Activated CD4-positive, alpha-beta memory T cell treated with anti-CD3 and anti-CD28 coated beads, Interleukin-2, amount 10 ng/mL, durations not matched to agents 7 days and 5 days (primary cell): ENCODE results near the gene OSBPL1A. TPM values are rescaled to one million over a fixed set of nuclear protein-coding genes. Genes with fewer than 3 reads are reported as not detected.

ENCODE experiments used
- CTCF ChIA-PET: fragments of 350-600 bp; sonication (Branson Sonifier 250); formaldehyde crosslinking; loops from one replicate; lab custom pipeline; 2021; ENCODE audit warnings: antibody characterized with exemption, inconsistent platforms; lab: Charles Lee
- POLR2A ChIA-PET: fragments of 350-600 bp; sonication (Branson Sonifier 250); formaldehyde crosslinking; loops from one replicate; lab custom pipeline; 2021; ENCODE audit warnings: antibody characterized with exemption; lab: Charles Lee
- DNase-seq: peaks from one replicate; pipeline ENCODE4 v3.0.0-alpha.2; 2020
- H3K27ac Mint-ChIP-seq: one replicate; pipeline ENCODE4 v1.8.0; 2021; ENCODE audit warnings: mild to moderate bottlenecking, mixed read lengths
- H3K27me3 Mint-ChIP-seq: one replicate; pipeline ENCODE4 v1.8.0; 2021; ENCODE audit warnings: mixed read lengths
- H3K36me3 Mint-ChIP-seq: one replicate; pipeline ENCODE4 v1.8.0; 2021; ENCODE audit warnings: low read depth, mixed read lengths
- H3K4me1 Mint-ChIP-seq: one replicate; pipeline ENCODE4 v1.8.0; 2021; ENCODE audit warnings: mixed read lengths
- H3K4me3 Mint-ChIP-seq: one replicate; pipeline ENCODE4 v1.8.0; 2021; ENCODE audit warnings: mild to moderate bottlenecking, mixed read lengths
- H3K9me3 Mint-ChIP-seq: one replicate; pipeline ENCODE4 v1.8.0; 2021; ENCODE audit warnings: mixed read lengths
- total RNA-seq, 2 experiments: library from RNA; stranded (reverse); gene quantifications; one replicate each; pipeline ENCODE4 v1.2.3, GENCODE V29; 2021

The OSBPL1A gene
- total RNA-seq, 2 experiments from 2014 or later = 0.53 to 0.93 TPM

GRCh38 chr18:24220318-24220688, 177.3 kb downstream of the OSBPL1A start:
- H3K36me3 Mint-ChIP-seq = no peaks in the 10 kb centered on the region
- ChIA-PET POLR2A (no interaction called here), CTCF (no interaction called here)
- DNase-seq = no peak
- H3K4me1 Mint-ChIP-seq = no peaks in the 10 kb centered on the region
- no peak overlapping the region for H3K4me3 Mint-ChIP-seq
- H3K27ac Mint-ChIP-seq = no peak overlapping the region
- H3K27me3 Mint-ChIP-seq = peaks cover 19% of the 10 kb centered on the region
- H3K9me3 Mint-ChIP-seq = no peaks in the 10 kb centered on the region

DNA sequence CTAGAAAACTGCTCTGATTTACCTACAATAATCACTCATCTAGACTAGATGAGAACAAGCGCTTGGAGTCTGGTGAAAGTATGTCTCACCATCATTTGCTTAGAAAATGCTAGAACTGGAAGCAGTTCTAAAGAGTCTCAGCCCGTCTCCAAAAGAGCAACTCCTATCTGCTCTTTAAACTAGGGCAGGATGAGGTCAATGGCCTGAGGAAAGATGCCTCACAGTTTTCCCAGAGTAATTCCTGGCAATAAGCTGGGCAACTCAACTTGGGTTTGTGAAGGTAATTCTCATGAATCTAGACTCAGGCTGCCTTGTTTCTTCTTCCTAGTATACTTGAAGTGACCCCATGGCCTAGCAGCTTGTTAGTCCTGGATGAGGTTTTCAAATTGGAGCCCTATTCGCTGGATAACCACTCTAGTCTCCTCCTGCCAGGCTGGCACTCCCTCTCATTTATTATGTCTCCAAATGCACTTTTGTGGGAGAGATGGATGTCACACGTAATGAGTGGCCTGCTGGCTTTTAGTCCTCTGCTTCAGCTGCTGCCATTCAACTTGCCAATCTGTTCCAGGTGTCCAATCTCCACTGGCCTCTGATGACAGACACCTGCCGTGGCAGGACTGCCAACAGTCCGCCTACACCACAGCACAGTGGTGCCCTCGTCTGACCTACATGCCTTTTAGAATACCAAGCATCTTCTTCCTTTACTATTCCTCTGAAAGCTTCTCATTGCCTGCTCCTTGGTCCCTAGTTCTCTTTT, 177.9 kb downstream of the OSBPL1A start:
- CTCF ChIA-PET = no interaction called here
- H3K36me3 Mint-ChIP-seq = no peaks in the 10 kb centered on the region
- POLR2A ChIA-PET = no interaction called here

GRCh38 chr18:24214913-24215312, 182.7 kb downstream of the OSBPL1A start:
- H3K27ac Mint-ChIP-seq = no peak overlapping the region
- peaks cover 12% of the 10 kb centered on the region for H3K27me3 Mint-ChIP-seq
- POLR2A ChIA-PET = no interaction called here
- no peak overlapping the region for H3K4me3 Mint-ChIP-seq
- no peak for DNase-seq
- CTCF ChIA-PET = no interaction called here
- H3K9me3 Mint-ChIP-seq = no peaks in the 10 kb centered on the region
- H3K36me3 Mint-ChIP-seq = no peaks in the 10 kb centered on the region
- no peaks in the 10 kb centered on the region for H3K4me1 Mint-ChIP-seq

More for the DNA sequence above, 177.9 kb downstream of the OSBPL1A start:
- no peaks in the 10 kb centered on the region for H3K9me3 Mint-ChIP-seq
- no peak overlapping the region for H3K4me3 Mint-ChIP-seq
- H3K27ac Mint-ChIP-seq = no peak overlapping the region
- no peak for DNase-seq
- H3K4me1 Mint-ChIP-seq = no peaks in the 10 kb centered on the region
- H3K27me3 Mint-ChIP-seq = peaks cover 19% of the 10 kb centered on the region

DNA sequence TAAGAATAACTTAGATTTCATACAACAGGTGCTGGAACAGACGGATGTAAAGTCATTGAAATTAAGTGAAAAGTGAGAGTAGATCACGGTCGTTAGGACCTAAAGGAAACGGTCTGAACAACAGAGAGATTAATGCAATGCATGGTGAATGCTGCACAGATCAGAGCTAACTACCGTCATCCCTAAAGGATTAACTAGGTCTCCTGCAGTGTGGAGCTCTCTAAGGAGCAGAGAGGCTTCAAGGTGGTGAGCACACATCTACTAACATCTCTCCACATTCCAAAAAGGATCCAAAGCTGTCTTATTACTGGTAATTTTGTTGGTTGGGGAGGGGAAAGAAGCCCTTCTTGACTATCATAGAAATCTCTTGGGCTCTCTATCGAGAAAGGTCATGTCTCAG, 183.5 kb downstream of the OSBPL1A start:
- Mint-ChIP-seq H3K4me1 (no peaks in the 10 kb centered on the region), H3K4me3 (no peak overlapping the region), H3K36me3 (no peaks in the 10 kb centered on the region), H3K27me3 (peaks cover 16% of the 10 kb centered on the region), H3K27ac (no peak overlapping the region), H3K9me3 (no peaks in the 10 kb centered on the region)
- POLR2A ChIA-PET = no interaction called here
- no peak for DNase-seq
- CTCF ChIA-PET = no interaction called here

- H3K4me3 Mint-ChIP-seq = no peak overlapping the region
- H3K9me3 Mint-ChIP-seq = no peaks in the 10 kb centered on the region
- POLR2A ChIA-PET = no interaction called here
- no peaks in the 10 kb centered on the region for H3K36me3 Mint-ChIP-seq
- no peak overlapping the region for H3K27ac Mint-ChIP-seq
- CTCF ChIA-PET = no interaction called here
- peaks cover 17% of the 10 kb centered on the region for H3K27me3 Mint-ChIP-seq
- no peak for DNase-seq
- no peaks in the 10 kb centered on the region for H3K4me1 Mint-ChIP-seq
Observed at GRCh38 chr18:24212939-24213338, 184.7 kb downstream of the OSBPL1A start.

DNA sequence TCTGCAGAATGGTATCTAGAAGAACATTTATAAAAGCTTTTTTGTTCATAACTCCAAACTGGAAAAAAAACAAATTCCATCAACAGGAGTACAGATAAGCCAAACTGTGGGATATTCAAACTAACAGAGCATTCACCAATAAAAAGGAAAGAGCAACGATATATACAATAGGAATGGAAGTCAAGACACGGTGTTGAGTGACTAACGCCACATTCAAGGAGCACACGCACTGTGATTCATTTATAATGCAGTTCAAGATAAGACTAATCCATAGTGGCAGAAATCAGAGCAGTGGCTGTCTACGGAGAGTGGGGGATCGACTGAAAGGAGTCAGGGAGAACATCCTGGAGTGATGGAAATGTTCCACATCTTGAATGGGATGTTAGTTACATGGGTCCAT, 188.1 kb downstream of the OSBPL1A start:
- no peak overlapping the region for H3K27ac Mint-ChIP-seq
- H3K36me3 Mint-ChIP-seq = no peaks in the 10 kb centered on the region
- DNase-seq = no peak
- no peak overlapping the region for H3K4me3 Mint-ChIP-seq
- CTCF ChIA-PET = no interaction called here
- POLR2A ChIA-PET = no interaction called here
- no peaks in the 10 kb centered on the region for H3K4me1 Mint-ChIP-seq
- H3K9me3 Mint-ChIP-seq = no peaks in the 10 kb centered on the region
- peaks cover 7% of the 10 kb centered on the region for H3K27me3 Mint-ChIP-seq

DNA sequence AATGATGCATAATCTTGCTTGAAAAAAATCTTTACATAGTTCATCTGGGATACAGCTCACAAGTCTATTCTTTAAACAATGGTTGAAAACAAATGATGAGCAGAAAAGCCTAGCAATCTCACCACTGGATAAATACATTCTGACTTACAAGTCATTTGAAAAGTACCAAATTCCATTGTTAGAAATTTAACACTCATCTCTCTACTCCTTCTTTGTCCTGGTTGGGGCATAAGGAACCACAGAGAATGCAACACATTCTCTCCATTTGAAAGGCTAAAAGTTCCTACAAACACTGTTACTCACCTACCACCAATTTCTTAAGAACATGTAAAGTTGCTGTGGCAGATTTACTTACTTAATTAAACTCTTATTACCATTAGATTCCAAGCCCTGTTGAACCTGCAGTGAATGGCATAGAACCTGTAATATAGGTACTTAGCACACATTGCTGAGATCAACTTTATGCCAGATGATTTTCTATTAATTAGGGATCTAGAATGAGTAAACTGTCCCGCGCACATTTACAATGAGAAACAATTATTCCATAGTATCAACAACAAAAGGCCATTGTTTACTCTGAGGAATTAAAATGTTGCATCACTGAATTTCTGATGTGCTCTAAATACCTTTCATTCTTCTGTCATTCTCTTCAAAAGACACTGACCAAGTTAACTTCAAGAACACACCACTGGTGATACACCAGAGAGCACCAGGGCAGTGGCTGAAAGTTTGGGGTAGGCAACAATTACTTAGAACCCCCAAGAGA, 189.2 kb downstream of the OSBPL1A start:
- Mint-ChIP-seq H3K27me3 (peaks cover 7% of the 10 kb centered on the region), H3K4me3 (no peak overlapping the region), H3K9me3 (no peaks in the 10 kb centered on the region), H3K4me1 (no peaks in the 10 kb centered on the region), H3K27ac (no peak overlapping the region), H3K36me3 (no peaks in the 10 kb centered on the region)
- POLR2A ChIA-PET = no interaction called here
- DNase-seq = no peak
- CTCF ChIA-PET = no interaction called here

DNA sequence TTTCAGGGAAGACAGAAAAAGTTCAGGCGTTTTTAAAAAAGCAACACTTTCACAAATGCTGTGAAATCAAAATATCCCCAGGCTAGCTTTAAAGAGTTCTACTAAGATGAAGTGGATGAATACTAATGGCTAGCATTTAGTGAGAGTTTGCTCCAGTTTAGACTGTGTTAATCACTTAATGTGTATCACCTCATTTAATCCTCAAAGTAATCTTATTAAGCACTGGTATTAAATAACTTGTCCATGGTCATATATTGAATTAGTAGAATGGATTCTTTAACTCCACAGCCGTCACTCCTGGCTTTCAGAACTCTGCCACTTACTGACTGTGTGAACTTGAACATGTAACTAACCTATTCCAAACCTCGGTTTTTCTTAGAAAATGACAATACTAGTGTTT, 192.7 kb downstream of the OSBPL1A start:
- ChIA-PET CTCF (no interaction called here), POLR2A (no interaction called here)
- Mint-ChIP-seq H3K4me1 (no peaks in the 10 kb centered on the region), H3K27ac (no peak overlapping the region), H3K36me3 (no peaks in the 10 kb centered on the region), H3K4me3 (no peak overlapping the region), H3K27me3 (peaks cover 14% of the 10 kb centered on the region), H3K9me3 (no peaks in the 10 kb centered on the region)
- no peak for DNase-seq

- H3K36me3 Mint-ChIP-seq = no peaks in the 10 kb centered on the region
- CTCF ChIA-PET = interaction anchor here (1.3 kb wide), 1 partner anchor 24 kb away, joined by 3 read pairs; no protein-coding TSS in a partner anchor
- no peak overlapping the region for H3K4me3 Mint-ChIP-seq
- no peak for DNase-seq
- POLR2A ChIA-PET = no interaction called here
- peaks cover 9% of the 10 kb centered on the region for H3K27me3 Mint-ChIP-seq
- no peak overlapping the region for H3K27ac Mint-ChIP-seq
- no peaks in the 10 kb centered on the region for H3K9me3 Mint-ChIP-seq
- no peaks in the 10 kb centered on the region for H3K4me1 Mint-ChIP-seq
Observed at GRCh38 chr18:24201699-24202687, 195.6 kb downstream of the OSBPL1A start.

DNA sequence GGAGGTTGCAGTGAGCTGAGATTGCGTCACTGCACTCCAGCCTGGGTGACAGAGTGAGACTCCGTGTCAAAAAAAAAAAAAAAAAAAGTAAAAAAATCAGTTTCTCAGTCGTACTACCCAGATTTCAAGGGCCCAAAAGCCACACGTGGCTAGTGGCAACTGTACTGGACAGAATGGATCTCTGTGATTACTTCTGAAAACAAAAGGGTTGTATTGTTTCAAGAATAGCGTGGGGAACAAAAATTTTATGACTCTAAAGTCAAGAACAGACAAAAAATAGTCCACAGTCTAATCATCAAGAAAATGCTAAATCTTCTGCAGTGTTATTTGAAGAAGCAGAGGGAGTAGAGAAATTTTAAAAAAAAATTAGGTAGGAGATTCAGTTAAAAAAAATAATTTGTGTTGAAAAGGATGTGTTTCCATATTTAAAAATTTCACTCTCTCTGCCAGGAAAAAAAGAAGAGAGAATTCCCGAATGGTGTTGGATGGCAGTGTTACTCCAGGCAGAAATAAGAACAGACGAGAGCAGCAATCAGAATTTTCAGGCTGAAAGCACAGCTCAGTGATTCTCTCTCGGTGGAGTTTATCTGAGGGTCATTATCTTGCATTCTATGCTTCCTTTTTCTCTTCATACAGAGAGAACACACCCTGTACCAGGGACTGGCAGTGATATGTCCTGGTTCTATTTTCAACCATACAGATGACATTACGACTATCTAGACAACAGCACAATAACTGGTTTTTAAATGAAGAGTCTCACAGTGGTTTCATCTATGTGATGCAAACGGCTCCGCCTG, 196.9 kb downstream of the OSBPL1A start:
- Mint-ChIP-seq H3K27ac (no peak overlapping the region), H3K4me1 (no peaks in the 10 kb centered on the region), H3K27me3 (peaks cover 7% of the 10 kb centered on the region), H3K36me3 (no peaks in the 10 kb centered on the region), H3K4me3 (no peak overlapping the region), H3K9me3 (no peaks in the 10 kb centered on the region)
- no peak for DNase-seq
- POLR2A ChIA-PET = no interaction called here
- CTCF ChIA-PET = no interaction called here

GRCh38 chr18:24199372-24199962, 198.2 kb downstream of the OSBPL1A start:
- Mint-ChIP-seq H3K4me1 (no peaks in the 10 kb centered on the region), H3K4me3 (no peak overlapping the region), H3K36me3 (no peaks in the 10 kb centered on the region), H3K27me3 (peaks cover 9% of the 10 kb centered on the region), H3K27ac (no peak overlapping the region), H3K9me3 (no peaks in the 10 kb centered on the region)
- no peak for DNase-seq
- CTCF ChIA-PET = no interaction called here
- POLR2A ChIA-PET = no interaction called here

DNA sequence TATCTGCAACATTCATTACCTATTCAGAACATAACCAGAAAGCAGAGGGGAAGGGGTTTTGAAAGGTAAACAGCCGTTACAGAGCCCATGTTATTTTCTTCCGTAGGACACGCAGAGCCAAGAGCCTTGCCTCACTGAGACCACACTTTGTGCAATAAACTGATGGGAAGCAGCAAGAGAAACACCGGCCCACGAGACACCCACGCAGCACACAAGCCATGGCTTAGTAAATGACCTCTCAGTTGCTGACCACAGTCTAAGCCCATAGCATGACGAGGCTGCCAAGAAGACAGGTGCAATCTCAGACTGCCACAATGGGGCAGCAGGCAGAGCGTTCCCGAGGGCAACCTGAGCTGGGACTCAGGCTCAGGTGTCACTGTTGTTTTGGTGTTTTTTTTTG, 199.2 kb downstream of the OSBPL1A start:
- Mint-ChIP-seq H3K27ac (no peak overlapping the region), H3K36me3 (no peaks in the 10 kb centered on the region), H3K4me1 (no peaks in the 10 kb centered on the region), H3K4me3 (no peak overlapping the region), H3K9me3 (no peaks in the 10 kb centered on the region), H3K27me3 (peaks cover 12% of the 10 kb centered on the region)
- CTCF ChIA-PET = no interaction called here
- POLR2A ChIA-PET = no interaction called here
- DNase-seq = no peak
